ENCODE results near the gene PAK5.

- TF ChIP-seq EZH2phosphoT487 (IDR thresholded peaks at IDR 0.05; ENCODE audit: insufficient read depth, low read depth), result no peak
- no peak for TF ChIP-seq EZH2 (IDR thresholded peaks at IDR 0.05; ENCODE audit: insufficient read depth, poor library complexity, severe bottlenecking)
Observed at GRCh38 chr20:9595763-9596162, 243.1 kb downstream of the PAK5 start.

All from GM23248 (cell line).